HG03342 (cell line): ENCODE measurements around the gene MGAT4A.

Experiments used
- ATAC-seq: cut with Tn5 transposase; IDR thresholded peaks from one replicate; pipeline ENCODE4 v1.9.1; 2021; ENCODE audit warnings: mild to moderate bottlenecking, moderate library complexity; ENCODE audit not compliant: unreplicated experiment

The MGAT4A gene

DNA sequence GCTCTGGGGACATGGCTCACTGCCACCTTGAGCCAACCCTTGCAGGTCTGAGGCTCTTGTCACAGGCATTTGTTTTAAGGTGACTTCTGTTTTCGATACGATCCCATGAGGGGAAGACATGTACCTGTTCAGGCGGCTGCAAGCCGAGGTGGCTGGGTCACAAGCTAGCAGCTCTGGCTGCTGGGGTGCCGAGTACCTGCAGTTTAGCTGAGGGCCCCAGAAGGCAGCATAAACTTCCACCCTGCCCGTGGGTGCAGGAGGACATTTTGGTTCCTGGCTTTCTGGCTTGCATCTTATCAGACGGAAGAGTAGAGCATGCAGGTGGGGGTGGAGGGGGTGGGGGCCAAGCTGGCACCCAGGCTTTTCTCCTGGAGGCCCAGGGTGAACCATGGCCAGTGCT is 151.0 kb downstream of the MGAT4A start:
- no peak for ATAC-seq

DNA sequence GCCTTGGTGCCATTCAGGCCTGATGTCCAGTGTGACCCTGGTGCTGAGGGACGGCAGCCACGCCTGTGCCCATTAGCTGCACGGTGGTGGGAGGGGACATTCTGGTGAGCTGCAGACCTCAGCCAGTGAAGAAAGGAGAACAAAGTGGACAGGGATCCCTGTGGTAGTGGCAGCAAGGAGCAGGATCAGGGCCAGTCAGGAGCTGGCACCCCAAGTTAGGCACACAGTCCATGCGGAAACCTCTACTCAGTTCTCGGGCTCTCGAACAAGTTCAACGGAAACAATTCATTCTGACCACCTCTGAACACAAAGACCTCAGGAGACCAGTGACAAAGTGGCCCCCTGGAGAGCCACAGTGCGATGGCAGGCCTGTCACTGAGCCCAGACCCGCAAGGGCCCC is 152.7 kb downstream of the MGAT4A start:
- ATAC-seq = no peak

DNA sequence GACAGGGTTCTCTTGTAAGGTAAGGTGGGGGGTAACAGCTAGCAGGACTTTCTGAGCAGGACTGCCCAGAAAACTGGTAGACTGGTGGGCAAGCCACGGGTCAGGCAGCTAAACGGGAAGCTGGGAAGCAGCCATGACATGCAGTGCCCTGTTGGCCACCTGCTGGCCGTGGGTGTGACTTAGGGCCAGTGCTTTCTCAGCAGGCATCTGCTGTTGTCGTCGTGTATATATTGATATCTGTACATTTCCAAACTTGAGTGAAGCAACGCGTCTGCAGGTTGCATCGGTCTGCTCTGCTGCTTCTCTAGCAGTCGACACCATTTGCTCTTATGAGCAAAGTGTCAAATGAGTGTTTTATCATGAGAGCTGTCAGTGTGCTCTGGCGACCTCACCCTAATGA is 153.6 kb downstream of the MGAT4A start:
- no peak for ATAC-seq

DNA sequence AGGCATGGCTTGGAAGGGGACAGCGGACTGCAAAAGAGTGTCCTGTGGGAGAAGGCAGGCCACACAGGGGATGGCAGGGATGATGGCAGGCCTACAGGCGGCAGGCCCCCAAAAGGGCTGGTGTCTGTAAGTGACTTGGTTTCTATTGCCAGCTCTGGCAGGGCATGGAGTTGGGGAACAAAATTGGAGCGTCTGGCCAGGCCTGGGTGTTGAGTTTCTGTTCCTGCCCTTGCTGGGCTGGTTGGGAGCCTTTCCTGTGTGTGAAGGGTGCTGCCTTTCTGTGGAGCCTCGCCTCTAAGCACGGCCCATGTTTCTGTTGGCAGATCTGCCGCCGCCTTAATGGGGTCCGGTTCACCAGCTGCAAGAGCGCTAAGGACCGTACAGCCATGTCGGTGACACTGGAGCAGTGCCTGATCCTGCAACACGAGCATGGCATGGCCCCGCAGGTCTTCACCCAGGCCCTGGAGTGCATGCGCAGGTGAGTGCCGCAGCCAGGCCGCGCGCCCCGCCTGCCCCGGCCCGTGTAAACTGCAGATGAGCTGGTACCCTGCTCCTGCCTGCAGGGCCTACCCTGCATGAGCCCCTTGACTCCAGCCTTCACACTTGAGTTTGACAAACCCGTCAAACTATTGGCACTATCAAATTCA is 154.1 kb downstream of the MGAT4A start:
- ATAC-seq = no peak

DNA sequence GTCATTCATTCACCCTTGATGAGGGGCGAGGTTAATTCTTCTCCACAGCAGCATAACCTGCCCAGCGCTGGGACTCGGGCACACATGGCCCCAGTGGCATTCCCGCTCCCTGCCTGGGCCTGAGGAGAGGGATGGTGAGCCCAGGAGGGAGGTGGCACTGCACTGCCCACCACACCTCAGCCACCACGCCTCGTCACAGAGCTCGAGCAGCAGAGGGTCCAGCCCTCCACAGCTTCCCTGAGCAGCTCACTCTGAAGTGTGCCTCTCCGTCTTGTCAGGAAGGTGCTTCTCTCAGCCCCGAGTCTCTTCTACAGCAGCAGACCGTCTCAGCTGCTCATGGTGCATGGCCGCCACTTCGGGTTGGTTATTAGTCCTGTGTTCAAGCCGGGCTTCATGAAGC is 157.5 kb downstream of the MGAT4A start:
- ATAC-seq = no peak

DNA sequence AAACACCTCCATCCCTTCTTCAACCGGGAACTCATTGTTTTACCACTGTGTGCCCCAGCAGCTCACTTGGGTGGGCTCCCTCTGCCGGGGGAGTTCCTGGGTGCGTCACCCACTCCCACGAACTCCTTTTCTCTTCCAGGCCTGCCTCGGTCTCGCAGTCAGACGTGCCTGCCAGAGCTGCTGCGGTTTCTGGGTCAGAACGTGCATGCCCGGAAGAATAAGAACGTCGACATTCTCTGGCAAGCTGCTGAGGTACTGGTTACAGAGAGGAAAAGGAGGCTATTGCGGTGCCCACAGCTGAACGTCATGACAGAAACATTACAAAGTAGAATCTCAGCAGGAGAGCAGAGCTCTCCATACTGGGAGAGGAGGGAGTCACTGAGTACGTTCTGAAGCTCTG is 158.3 kb downstream of the MGAT4A start:
- no peak for ATAC-seq

DNA sequence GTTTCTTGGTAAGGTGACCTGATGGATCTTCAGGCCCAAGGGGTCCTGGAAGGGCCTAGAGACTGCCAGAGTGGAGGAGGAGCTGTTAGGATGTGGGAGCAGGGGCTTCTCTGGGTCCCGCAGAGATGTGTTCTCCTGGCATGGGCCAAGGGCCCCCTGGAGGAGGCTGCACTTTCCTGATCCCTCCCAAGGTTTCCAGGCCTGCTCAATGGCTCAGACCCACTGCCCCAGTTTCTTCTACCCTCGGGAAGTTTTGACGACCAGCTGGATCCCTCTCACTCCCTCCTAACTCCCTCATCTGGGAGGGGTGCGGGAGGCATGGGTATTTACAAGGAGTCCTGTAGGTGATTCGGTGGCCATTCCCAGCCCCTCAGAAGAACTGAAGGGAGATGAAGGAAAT is 158.7 kb downstream of the MGAT4A start:
- no peak for ATAC-seq

DNA sequence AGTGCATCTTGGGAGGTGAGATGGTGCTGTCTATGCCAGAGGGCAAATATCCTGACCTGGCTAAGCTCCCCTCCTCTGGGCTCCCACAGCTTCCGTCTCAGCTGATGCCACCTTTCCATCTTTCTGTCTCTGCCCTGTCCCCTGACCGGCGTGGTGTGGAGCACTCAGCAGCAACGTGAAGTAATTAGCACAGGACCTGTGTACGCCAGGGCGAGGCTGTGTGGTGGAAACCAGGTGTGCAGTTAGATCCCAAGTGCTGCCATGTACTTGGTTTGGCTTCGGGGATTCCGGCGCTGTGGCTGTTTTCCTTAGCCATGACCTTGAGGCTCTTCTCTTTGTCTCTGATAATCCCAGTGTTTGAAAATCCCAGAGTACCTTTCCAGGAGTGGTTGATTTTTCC is 159.1 kb downstream of the MGAT4A start:
- ATAC-seq = no peak

DNA sequence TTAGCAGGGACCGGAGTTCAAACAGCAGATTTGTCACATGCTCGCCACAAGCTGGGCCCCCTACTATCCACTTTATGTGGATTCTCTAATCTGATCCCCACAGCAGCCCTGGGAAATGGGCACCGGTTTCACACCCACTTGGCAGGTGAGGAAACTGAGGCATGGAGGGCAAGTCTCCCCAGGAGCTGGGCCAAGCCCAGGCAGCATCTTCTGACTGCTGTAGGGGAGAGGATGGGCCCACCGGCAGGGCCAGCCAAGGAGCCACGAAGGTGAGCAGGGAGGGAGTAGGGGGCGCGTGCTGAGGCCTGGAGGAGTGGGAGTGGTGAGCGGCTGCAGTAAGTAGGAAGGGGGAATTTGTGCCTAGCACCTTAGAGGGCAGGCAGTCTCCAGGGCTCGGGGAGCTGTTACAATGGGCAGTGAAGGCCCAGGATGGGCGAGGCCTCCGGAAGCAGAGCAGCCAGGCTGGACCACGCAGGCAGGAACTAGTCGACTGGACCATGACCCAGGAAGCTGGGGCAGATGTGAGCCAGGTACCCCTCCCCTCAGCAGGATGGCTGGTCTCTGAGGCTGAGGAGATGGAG is 159.7 kb downstream of the MGAT4A start:
- ATAC-seq = no peak

DNA sequence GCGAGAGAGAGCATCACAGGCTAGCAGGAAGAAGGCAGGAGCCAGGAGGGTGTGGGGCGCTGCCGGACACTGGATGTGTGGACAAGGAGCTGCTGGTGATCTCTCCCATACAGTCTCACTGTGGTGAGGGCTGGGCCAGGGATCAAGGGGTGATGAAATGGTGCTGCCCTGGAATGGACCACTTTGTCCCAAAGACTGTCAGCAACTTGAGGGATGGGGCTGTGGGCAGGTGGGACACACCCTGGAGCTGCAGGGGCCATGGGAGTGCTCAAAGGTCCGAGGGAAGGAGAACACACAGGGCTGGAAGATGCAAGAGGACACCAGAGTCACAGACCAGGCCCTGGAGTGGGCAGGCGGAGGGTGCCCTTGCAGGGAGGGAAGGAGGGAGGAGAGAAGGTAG is 160.6 kb downstream of the MGAT4A start:
- no peak for ATAC-seq

DNA sequence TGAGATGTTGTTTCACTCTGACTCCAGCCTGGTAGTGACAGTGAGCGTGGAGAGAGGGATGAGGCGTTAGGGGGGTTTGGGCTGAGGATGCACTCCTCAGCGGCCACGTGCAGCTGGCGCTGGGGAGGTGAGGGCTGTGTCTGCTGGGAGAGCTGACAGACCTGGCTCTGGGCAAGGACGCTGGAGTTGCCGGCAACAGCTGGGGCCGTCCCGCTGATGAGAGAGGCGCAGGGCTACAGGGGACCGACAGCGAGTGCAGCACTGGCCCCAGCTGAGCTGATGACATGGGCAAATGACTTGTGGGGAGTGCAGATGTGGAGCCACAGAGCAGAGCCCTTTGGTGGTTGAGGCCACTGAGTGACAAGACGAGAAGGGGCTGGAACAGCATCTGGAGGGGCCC is 161.0 kb downstream of the MGAT4A start:
- no peak for ATAC-seq

DNA sequence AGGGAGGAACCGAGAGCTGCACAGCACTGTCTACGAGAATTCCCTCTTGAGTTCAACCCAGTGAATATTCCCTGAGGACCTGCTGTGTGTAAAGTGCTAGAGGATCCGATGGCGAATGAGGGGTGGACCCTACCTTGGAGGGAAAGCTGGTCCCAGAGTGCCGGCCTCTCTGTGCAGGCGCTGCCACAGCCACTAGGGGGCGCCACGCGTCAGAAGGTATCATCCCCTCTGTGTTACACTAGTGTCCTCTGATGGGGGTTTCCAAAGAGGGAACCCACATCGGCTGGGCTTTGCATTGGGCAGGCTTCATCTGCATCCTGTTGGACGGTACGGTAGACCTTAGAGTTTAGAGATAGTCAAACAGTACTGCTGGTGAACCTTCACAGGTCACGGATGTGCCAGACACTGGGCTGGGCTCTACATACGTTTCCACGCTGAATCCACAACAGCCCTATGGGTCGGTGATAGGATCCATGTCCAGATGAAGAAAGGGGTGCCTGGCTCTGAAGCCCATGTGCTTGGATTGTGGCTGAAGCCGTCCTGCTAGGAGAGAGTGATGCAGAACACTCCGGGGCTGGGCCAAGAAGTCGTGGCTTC is 161.6 kb downstream of the MGAT4A start:
- ATAC-seq = peak; percentile 59
